ENCODE measurements around the gene GSC2. TPM values are rescaled to one million over a fixed set of nuclear protein-coding genes. Genes with fewer than 3 reads are reported as not detected.

The GSC2 gene
- total and polyA plus RNA-seq, 9 of the 15 experiments (the other 6 are each of a cell fraction or from before 2014, with no cell fraction given) = not detected

- TF ChIP-seq, protein P1, sequence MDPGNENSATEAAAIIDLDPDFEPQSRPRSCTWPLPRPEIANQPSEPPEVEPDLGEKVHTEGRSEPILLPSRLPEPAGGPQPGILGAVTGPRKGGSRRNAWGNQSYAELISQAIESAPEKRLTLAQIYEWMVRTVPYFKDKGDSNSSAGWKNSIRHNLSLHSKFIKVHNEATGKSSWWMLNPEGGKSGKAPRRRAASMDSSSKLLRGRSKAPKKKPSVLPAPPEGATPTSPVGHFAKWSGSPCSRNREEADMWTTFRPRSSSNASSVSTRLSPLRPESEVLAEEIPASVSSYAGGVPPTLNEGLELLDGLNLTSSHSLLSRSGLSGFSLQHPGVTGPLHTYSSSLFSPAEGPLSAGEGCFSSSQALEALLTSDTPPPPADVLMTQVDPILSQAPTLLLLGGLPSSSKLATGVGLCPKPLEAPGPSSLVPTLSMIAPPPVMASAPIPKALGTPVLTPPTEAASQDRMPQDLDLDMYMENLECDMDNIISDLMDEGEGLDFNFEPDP (CRISPR knock-in tag; IDR thresholded peaks at IDR 0.05) = no peak; the same call in 1 of the 2 replicates
- no peak for TF ChIP-seq PATZ1 (CRISPR knock-in tag; IDR thresholded peaks at IDR 0.05; ENCODE audit: borderline replicate concordance)
- no peak for TF ChIP-seq ZNF830 (CRISPR knock-in tag; IDR thresholded peaks at IDR 0.05)
- no peak for TF ChIP-seq FIP1L1 (IDR thresholded peaks at IDR 0.05; ENCODE audit: low read depth, low read length, poor library complexity, severe bottlenecking)
- TF ChIP-seq GATAD2A (IDR thresholded peaks at IDR 0.05) = no peak
- no peak for TF ChIP-seq ZNF24 (IDR thresholded peaks at IDR 0.05)
- peak; percentile 69; the same call in 1 of the 2 replicates for TF ChIP-seq ZNF764 (CRISPR knock-in tag; IDR thresholded peaks at IDR 0.05; ENCODE audit: low read depth)
- TF ChIP-seq SIN3A (IDR thresholded peaks at IDR 0.05; ENCODE audit: borderline replicate concordance in 2 of 2, control insufficient read depth in 1 of 2, low read depth in 2 of 2, low read length in 2 of 2) = no peak; a peak in 2 of 4 replicates
- no peak for TF ChIP-seq CBX5 (IDR thresholded peaks at IDR 0.05; ENCODE audit: borderline replicate concordance, low read depth)
- TF ChIP-seq C11orf30 (IDR thresholded peaks at IDR 0.05; ENCODE audit: low read depth) = no peak
- TF ChIP-seq ZNF644 (tag; IDR thresholded peaks at IDR 0.05; ENCODE audit: low read depth) = no peak
- no peak for TF ChIP-seq MYBL2 (IDR thresholded peaks at IDR 0.05; ENCODE audit: low read depth)
- TF ChIP-seq MYBL2 (CRISPR knock-in tag; IDR thresholded peaks at IDR 0.05; ENCODE audit: borderline replicate concordance) = no peak
- TF ChIP-seq ZNF274 (IDR thresholded peaks at IDR 0.05; ENCODE audit: borderline replicate concordance, low read depth, low read length) = no peak
- TF ChIP-seq KLF1 (tag; IDR thresholded peaks at IDR 0.05) = peak; percentile 82; the same call in 1 of the 2 replicates
- TF ChIP-seq NR2C1 (IDR thresholded peaks at IDR 0.05) = no peak
- no peak for TF ChIP-seq NR2C1 (tag; IDR thresholded peaks at IDR 0.05)
- TF ChIP-seq, protein P2, sequence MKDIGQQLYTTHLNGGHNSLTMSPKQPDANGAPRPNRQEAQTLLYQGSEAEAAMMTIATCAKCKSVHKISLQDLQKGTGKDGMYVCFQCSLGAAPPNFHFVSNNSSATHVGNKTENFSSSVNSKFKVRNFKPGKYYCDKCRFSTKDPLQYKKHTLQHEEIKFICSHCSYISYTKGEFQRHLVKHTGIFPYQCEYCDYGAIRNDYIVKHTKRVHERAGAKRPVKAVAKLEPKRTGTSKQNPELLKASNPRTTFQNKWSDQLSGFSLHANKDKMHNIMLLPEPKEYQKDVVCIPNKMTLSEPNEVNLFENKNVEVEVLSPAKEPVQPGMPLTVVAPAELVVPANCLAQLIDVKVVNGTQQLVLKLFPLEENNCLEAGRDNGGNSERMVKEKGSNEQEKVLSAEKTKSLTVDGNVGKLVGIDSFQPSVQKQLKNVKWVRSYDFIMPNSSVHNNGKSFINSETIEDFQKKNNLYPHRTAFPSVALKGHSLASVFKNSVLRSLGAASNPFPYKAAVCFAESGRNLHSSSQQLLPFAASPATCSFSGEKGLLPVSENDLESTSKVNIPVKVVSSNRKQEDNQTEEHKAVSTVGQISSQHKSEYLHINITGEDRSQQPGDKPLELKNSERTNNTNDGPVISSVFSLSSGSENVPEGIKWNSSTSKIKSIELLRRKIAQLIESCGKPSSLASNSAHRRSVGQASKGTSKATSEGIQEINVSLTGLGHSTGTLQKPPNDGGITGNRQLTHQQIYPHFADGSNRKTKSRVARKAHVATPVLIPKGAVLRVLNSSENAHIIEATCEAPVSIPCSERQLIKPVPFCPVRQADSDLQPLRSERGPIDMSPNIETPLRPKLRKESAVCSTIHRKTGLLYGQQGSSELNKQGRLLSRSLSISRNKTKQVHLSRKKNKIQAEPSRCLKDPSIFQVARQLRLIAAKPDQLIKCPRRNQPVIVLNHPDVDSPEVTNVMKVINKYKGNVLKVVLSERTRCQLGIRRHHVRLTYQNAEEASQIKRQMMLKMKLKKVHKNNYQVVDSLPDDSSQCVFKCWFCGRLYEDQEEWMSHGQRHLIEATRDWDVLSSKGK (CRISPR knock-in tag; IDR thresholded peaks at IDR 0.05) = no peak
- TF ChIP-seq, protein P3, sequence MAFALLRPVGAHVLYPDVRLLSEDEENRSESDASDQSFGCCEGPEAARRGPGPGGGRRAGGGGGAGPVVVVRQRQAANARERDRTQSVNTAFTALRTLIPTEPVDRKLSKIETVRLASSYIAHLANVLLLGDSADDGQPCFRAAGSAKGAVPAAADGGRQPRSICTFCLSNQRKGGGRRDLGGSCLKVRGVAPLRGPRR (CRISPR knock-in tag; IDR thresholded peaks at IDR 0.05) = no peak; the same call in 1 of the 2 replicates
- no peak for TF ChIP-seq HSF4 (CRISPR knock-in tag; IDR thresholded peaks at IDR 0.05; ENCODE audit: borderline replicate concordance)
- no peak for TF ChIP-seq SRSF7 (optimal IDR thresholded peaks at IDR 0.05; ENCODE audit: low read depth, low read length)
- TF ChIP-seq KLF16 (IDR thresholded peaks at IDR 0.05) = no peak
Observed at GRCh38 chr22:19178657-19179496, 28.8 kb upstream of the GSC2 start, which contains the start of gene SLC25A1 (continued).

All from K562 (cell line).